Gastroesophageal sphincter (tissue), 4 donors: ENCODE data around the gene HAUS5. TPM values are rescaled to one million over a fixed set of nuclear protein-coding genes. Genes with fewer than 3 reads are reported as not detected.

Experiments
- ATAC-seq: fragments of 150-250 bp; one replicate; pipeline ENCODE4 v1.9.1; 2016; ENCODE audit warnings: mild to moderate bottlenecking, moderate library complexity
- H3K27ac ChIP-seq, 4 donors: fragments of 200-600 bp; sonication (generic) in 3 of 4; 1 replicate in 3 of 4; 2 replicates in 1 of 4; pipeline ENCODE4 v1.5.1; 2016 to 2019
- H3K27me3 ChIP-seq: fragments of 200-600 bp; sonication (generic); one replicate; pipeline ENCODE4 v1.5.1; 2019
- H3K36me3 ChIP-seq, 2 donors: fragments of 200-600 bp; sonication (generic); one replicate each; pipeline ENCODE4 v1.5.1; 2019; ENCODE audit warnings: control low read depth in 1 of 2
- H3K4me1 ChIP-seq, 3 donors: fragments of 200-600 bp; sonication (generic); 1 replicate in 2 of 3; 2 replicates in 1 of 3; pipeline ENCODE4 v1.5.1; 2016 to 2019; ENCODE audit warnings: control low read depth in 2 of 3
- H3K4me3 ChIP-seq, 2 donors: fragments of 200-600 bp; sonication (generic); one replicate each; pipeline ENCODE4 v1.5.1; 2019; ENCODE audit warnings: mild to moderate bottlenecking in 1 of 2, moderate library complexity in 1 of 2
- H3K9me3 ChIP-seq, 3 donors: fragments of 200-600 bp; sonication (generic); one replicate each; pipeline ENCODE4 v1.5.1; 2017 to 2019; ENCODE audit warnings: control low read depth in 2 of 3
- EP300 ChIP-seq: sonication (generic); formaldehyde crosslinking; IDR thresholded peaks from one replicate; pipeline ENCODE4 v1.6.1; 2017; ENCODE audit warnings: antibody characterized with exemption, mild to moderate bottlenecking
- POLR2A ChIP-seq, 2 donors: fragments of 450-650 bp; IDR thresholded peaks; one replicate each; pipeline ENCODE4 v1.6.1; 2017; ENCODE audit warnings: antibody characterized with exemption in 2 of 2, mild to moderate bottlenecking in 2 of 2, moderate library complexity in 1 of 2
- POLR2AphosphoS5 ChIP-seq: sonication (generic); formaldehyde crosslinking; IDR thresholded peaks from one replicate; pipeline ENCODE4 v1.6.1; 2017; ENCODE audit warnings: antibody characterized with exemption
- WGBS, 2 donors: methylation state at CpG; one replicate each; pipeline ENCODE4 v1.1.5; 2018; ENCODE audit warnings: low coverage in 1 of 2; 5-methylcytosine and 5-hydroxymethylcytosine counted together
- total RNA-seq, 4 donors: library from RNA; depleted of rRNA; stranded (reverse); fragments of >200 nt; gene quantifications; one replicate each; pipeline ENCODE4 v1.1.0, GENCODE V29; 2016
- TF ChIP-seq, protein P1 (sequence below), 4 experiments: fragments of 200-600 bp in 2 of 4; fragments of 450-650 bp in 2 of 4; sonication (generic) in 1 of 4; IDR thresholded peaks; one replicate each; pipeline ENCODE4 v1.5.1; 2017 to 2019; ENCODE audit warnings: antibody characterized with exemption in 4 of 4, mild to moderate bottlenecking in 2 of 4, moderate library complexity in 2 of 4

HAUS5 gene
- total RNA-seq, 4 donors from 2014 or later: 3.9 to 8.7 (median 6.2) TPM

DNA sequence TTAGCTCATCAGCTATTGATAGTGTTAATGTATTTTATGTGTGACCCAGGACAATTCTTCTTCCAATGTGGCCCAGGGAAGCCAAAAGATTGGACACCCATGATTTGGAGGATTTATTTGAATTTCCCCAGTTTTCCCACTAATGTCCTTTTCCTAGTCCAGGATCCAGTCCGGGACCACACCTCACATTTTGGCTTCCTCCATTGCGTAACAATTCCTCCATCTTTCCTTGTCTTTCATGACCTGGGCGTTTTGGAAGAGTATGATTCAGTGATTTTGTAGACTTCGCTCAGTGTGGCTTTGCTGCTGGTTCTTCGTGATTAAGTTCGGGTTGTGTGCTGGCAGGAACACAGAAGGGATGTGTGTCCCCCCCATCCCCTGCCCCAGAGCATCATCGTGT, 45.8 kb upstream of the HAUS5 start:
- no peaks in the 10 kb centered on the region for H3K4me1 ChIP-seq
- no peak overlapping the region for H3K27ac ChIP-seq
- H3K36me3 ChIP-seq: no peaks in the 10 kb centered on the region
- 80 to 94% methylated on average over 3 to 7 of the region's 7 CpGs for WGBS, 2 donors
- H3K4me3 ChIP-seq: no peak overlapping the region
- H3K27me3 ChIP-seq: peaks cover 71% of the 10 kb centered on the region
- ATAC-seq: no peak
- H3K9me3 ChIP-seq: no peaks in the 10 kb centered on the region
- TF ChIP-seq POLR2A (IDR thresholded peaks at IDR 0.05) (no peak), EP300 (no peak), POLR2AphosphoS5 (no peak)
- TF ChIP-seq, protein P1, sequence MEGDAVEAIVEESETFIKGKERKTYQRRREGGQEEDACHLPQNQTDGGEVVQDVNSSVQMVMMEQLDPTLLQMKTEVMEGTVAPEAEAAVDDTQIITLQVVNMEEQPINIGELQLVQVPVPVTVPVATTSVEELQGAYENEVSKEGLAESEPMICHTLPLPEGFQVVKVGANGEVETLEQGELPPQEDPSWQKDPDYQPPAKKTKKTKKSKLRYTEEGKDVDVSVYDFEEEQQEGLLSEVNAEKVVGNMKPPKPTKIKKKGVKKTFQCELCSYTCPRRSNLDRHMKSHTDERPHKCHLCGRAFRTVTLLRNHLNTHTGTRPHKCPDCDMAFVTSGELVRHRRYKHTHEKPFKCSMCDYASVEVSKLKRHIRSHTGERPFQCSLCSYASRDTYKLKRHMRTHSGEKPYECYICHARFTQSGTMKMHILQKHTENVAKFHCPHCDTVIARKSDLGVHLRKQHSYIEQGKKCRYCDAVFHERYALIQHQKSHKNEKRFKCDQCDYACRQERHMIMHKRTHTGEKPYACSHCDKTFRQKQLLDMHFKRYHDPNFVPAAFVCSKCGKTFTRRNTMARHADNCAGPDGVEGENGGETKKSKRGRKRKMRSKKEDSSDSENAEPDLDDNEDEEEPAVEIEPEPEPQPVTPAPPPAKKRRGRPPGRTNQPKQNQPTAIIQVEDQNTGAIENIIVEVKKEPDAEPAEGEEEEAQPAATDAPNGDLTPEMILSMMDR (IDR thresholded peaks at IDR 0.05): no peak

DNA sequence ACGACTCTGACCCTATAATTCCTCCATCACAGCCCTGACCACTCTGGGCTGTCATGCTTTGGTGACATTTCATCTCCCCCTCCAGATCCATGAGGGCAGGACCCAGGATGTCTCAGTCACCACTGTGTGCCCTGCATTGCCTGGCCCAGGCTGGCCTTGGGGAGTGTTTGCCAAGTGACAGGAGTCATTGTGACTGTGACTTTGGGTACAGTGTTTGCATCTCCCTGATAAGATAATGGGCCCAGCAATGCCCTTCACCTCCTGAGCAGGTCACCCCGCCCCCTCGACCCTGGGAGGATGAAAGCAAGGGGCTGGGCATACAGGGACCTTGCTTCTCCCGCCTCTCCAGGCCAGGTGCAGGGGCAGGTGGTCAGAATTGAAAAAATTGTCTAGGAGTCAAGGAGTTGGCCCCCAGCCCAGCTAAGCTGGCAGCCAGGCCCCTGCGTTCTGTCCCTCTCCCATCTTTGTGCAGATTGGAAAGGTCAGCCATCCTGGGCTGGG, 43.2 kb upstream of the HAUS5 start:
- Histone ChIP-seq H3K4me3 (no peak overlapping the region), H3K27me3 (peaks cover 52% of the 10 kb centered on the region), H3K9me3 (no peaks in the 10 kb centered on the region), H3K36me3 (no peaks in the 10 kb centered on the region), H3K4me1 (no peaks in the 10 kb centered on the region), H3K27ac (no peak overlapping the region)
- no peak for ATAC-seq
- TF ChIP-seq POLR2AphosphoS5 (no peak), POLR2A (IDR thresholded peaks at IDR 0.05) (no peak), EP300 (no peak)
- TF ChIP-seq, protein P1 (IDR thresholded peaks at IDR 0.05): no peak
- 35 to 57% methylated on average over 1 to 3 of the region's 5 CpGs for WGBS, 2 donors

DNA sequence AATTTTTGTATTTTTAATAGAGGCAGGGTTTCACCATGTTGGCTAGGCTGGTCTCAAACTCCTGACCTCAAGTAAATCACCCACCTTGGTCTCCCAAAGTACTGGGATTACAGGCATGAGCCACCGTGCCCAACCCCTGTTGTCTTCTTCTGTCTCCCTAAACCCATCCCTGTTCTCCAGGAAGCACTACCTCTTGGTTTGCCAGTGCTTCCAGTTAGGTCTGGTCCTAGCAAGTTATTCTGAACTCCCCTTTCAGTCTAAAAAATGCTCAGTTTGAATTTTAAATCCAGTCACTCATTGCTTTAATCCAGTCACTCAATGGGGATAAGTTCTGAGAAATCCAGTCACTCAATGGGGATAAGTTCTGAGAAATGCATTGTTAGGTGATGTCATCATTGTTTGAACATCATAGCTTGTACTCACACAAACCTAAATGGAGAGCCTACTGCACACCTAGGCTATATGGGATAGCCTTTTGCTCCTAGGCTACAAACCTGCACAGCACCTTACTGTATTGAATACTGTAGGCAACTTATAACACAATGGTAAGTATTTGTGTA, 41.0 kb upstream of the HAUS5 start:
- 83 to 100% methylated on average over 1 of the region's 1 CpG for WGBS, 2 donors
- Histone ChIP-seq H3K4me1 (no peaks in the 10 kb centered on the region), H3K36me3 (no peaks in the 10 kb centered on the region), H3K9me3 (peaks cover 0 to 17% (median 0%) of the 10 kb centered on the region in 3 donors), H3K4me3 (no peak overlapping the region), H3K27me3 (peaks cover 45% of the 10 kb centered on the region), H3K27ac (no peak overlapping the region)
- TF ChIP-seq POLR2AphosphoS5 (no peak), EP300 (no peak), POLR2A (IDR thresholded peaks at IDR 0.05) (no peak)
- TF ChIP-seq, protein P1 (IDR thresholded peaks at IDR 0.05): no peak
- no peak for ATAC-seq

DNA sequence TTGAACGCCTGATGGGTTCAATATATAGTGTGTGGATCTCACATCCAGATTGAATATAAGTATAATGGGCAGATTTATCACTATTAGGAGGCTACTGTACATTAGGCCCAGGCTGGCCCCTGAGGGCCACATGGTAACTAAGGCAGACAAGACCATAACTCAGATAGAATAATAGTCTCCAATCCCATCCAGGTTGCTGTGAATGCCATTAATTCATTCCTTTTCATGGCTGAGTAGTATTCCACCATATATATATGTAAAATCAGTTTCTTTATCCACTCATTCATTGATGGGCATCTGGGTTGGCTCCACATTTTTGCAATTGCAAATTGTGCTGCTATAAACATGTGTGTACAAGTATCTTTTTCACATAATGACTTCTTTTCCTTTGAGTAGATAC, 34.6 kb upstream of the HAUS5 start:
- Histone ChIP-seq H3K9me3 (peaks cover 0 to 35% (median 0%) of the 10 kb centered on the region in 3 donors), H3K27ac (no peak overlapping the region), H3K4me1 (no peaks in the 10 kb centered on the region), H3K36me3 (no peaks in the 10 kb centered on the region), H3K27me3 (peaks cover 35% of the 10 kb centered on the region), H3K4me3 (no peak overlapping the region)
- no peak for ATAC-seq
- 60 to 80% methylated on average over 1 of the region's 1 CpG for WGBS, 2 donors
- TF ChIP-seq, protein P1 (IDR thresholded peaks at IDR 0.05): no peak

DNA sequence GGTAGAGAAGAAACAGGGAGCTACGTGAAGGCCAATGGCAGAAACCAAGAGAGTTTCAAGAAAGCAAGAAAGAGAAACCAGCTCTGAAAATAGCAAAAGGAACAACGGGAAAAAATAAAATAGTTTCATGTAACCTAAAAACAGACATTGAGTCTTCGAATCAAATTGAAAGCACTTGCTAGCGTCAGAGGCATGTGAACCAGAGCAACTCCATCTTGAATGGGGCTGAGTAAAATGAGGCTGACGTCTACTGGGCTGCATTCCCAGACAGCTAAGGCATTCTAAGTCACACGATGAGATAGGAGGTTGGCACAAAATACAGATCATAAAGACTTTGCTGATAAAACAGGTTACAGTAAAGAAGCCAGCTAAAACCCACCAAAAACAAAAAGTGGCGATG, 33.8 kb upstream of the HAUS5 start:
- TF ChIP-seq EP300: no peak
- no peak for TF ChIP-seq POLR2A (IDR thresholded peaks at IDR 0.05)
- TF ChIP-seq, protein P1 (IDR thresholded peaks at IDR 0.05): no peak
- no peak for TF ChIP-seq POLR2AphosphoS5
- no peak overlapping the region for H3K27ac ChIP-seq
- H3K4me3 ChIP-seq: no peak overlapping the region
- peaks cover 42% of the 10 kb centered on the region for H3K27me3 ChIP-seq
- no peaks in the 10 kb centered on the region for H3K36me3 ChIP-seq
- ATAC-seq: no peak
- whole genome bisulfite sequencing, 2 donors: 59 to 81% methylated on average over 6 of the region's 7 CpGs
- no peaks in the 10 kb centered on the region for H3K4me1 ChIP-seq
- peaks cover 0 to 35% (median 0%) of the 10 kb centered on the region in 3 donors for H3K9me3 ChIP-seq
